Ovary (tissue), 9 donors: ENCODE results near the gene ATP5MG. TPM values are rescaled to one million over a fixed set of nuclear protein-coding genes. Genes with fewer than 3 reads are reported as not detected.
"Not testable (repeated sequence)": the region's sequence is repeated elsewhere in the genome, so short reads cannot be mapped to it uniquely, and the experiment has no call there.

Experiments
- DNase-seq, 5 donors: peaks; one replicate each; pipeline ENCODE4 v3.0.0-alpha.2; 2019 to 2020
- H3K27ac ChIP-seq, 2 donors: fragments of 200-600 bp; one replicate each; pipeline versions ENCODE4 v1.5.1 to v1.8.0; 2019 to 2022
- H3K27me3 ChIP-seq: fragments of 200-600 bp; one replicate; pipeline ENCODE4 v1.8.0; 2022
- H3K36me3 ChIP-seq: fragments of 200-600 bp; sonication (generic); one replicate; pipeline ENCODE4 v1.5.1; 2019
- H3K4me1 ChIP-seq: one replicate; pipeline ENCODE4 v1.8.1; 2013; ENCODE audit warnings: mild to moderate bottlenecking, moderate library complexity; ENCODE audit not compliant: insufficient read depth
- H3K4me3 ChIP-seq: fragments of 200-600 bp; sonication (generic); one replicate; pipeline ENCODE4 v1.5.1; 2017
- H3K9me3 ChIP-seq, 2 donors: fragments of 200-600 bp in 1 of 2; sonication (generic) in 1 of 2; one replicate each; pipeline versions ENCODE4 v1.5.1 to v1.8.1; 2013 to 2019; ENCODE audit warnings: mild to moderate bottlenecking in 1 of 2, moderate library complexity in 1 of 2
- CTCF ChIP-seq, 3 donors: fragments of 450-650 bp in 2 of 3; fragments of 200-600 bp in 1 of 3; IDR thresholded peaks; one replicate each; pipeline versions ENCODE4 v1.5.1 to v1.8.0; 2016 to 2022; ENCODE audit warnings: antibody characterized with exemption in 3 of 3, mild to moderate bottlenecking in 1 of 3
- EP300 ChIP-seq: sonication (generic); formaldehyde crosslinking; IDR thresholded peaks from one replicate; pipeline ENCODE4 v1.6.1; 2017; ENCODE audit warnings: antibody characterized with exemption
- POLR2A ChIP-seq: fragments of 450-650 bp; IDR thresholded peaks from one replicate; pipeline ENCODE4 v1.6.1; 2017; ENCODE audit warnings: antibody characterized with exemption, mild to moderate bottlenecking, moderate library complexity
- WGBS, 3 donors: extraction: QIAGEN DNeasy Blood & Tissue Kit in 1 of 3; methylation state at CpG; one replicate each; pipeline versions ENCODE4 v1.1.5 to v1.1.7; 2013 to 2017; 5-methylcytosine and 5-hydroxymethylcytosine counted together
- intact Hi-C, 4 donors: fragments of 100-400 bp; cut with DNase I; formaldehyde crosslinking; loops; one replicate each; pipeline versions ENCODE4 v1.11.0 to v1.15.1; 2022 to 2023
- polyA plus RNA-seq, 2 donors: library from polyadenylated mRNA; stranded (reverse); fragments of 200-250 nt in 1 of 2; fragments of 350-450 nt in 1 of 2; fragmentation: Illumina TruSeq in 1 of 2; extraction: RNeasy Lipid Tissue Mini Kit (QIAGEN cat#74804) in 1 of 2; gene quantifications; one replicate each; pipeline ENCODE4 v1.2.3, GENCODE V29; 2013 to 2014
- total RNA-seq, 7 donors: library from RNA; depleted of rRNA in 2 of 7; stranded (reverse); fragments of >200 nt in 2 of 7; fragmentation: NEBNext Ultra II Directional in 3 of 7; extraction: Animal tissue kit (Norgen Biotek cat#: 25700) in 3 of 7; gene quantifications; one replicate each; pipeline versions ENCODE4 v1.1.0 to v1.2.4, GENCODE V29; 2016 to 2023
- donor health status: DM: no; HTN: no; CAD: no; lungs with moderate emphysema.
- donor health status: DM: no; HTN: no; CAD: no.
- donor health status: Bipolar disorder and iron deficiency.
- donor health status: DM: yes; HTN: yes; CAD: no.
- donor health status: DM: no; HTN: no; CAD: no.
- donor health status: DM: yes; HTN: yes; CAD: no.

Gene ATP5MG
- total and polyA plus RNA-seq, 9 donors = 70.5 to 450 (median 162) TPM

- intact Hi-C loops = loop anchor here in 1 of 4 donors (10.0 kb wide), 1 partner anchor 96 kb away; no protein-coding TSS in a partner anchor
Measured at GRCh38 chr11:118398791-118399559, 2.4 kb upstream of the ATP5MG start.

GRCh38 chr11:118401880-118402590 lies 629 bp downstream of the ATP5MG start:
- 0 to 1% (median 1%) methylated on average over 22 of the region's 22 CpGs for WGBS, 3 donors
- H3K27me3 ChIP-seq = no peaks in the 10 kb centered on the region
- intact Hi-C loops = loop anchor here in 2 of 4 donors (5.0 to 10.0 kb wide), 3 partner anchors 35 to 85 kb away; partner anchors contain the start of gene KMT2A (in 2 of the 2)
- DNase-seq = no peak
- H3K27ac ChIP-seq = no peak overlapping the region
- peaks cover 9% of the 10 kb centered on the region for H3K4me1 ChIP-seq
- no peaks in the 10 kb centered on the region for H3K36me3 ChIP-seq
- TF ChIP-seq POLR2A = no peak
- TF ChIP-seq EP300 = no peak
- H3K4me3 ChIP-seq = peak overlapping the region; percentile 98
- no peaks in the 10 kb centered on the region for H3K9me3 ChIP-seq

More at GRCh38 chr11:118398791-118399559, 2.4 kb upstream of the ATP5MG start:
- no peak overlapping the region for H3K4me3 ChIP-seq
- no peaks in the 10 kb centered on the region for H3K36me3 ChIP-seq
- WGBS, 3 donors = 52 to 64% (median 57%) methylated on average over 3 of the region's 3 CpGs
- H3K27ac ChIP-seq = no peak overlapping the region
- DNase-seq = no peak
- peaks cover 6% of the 10 kb centered on the region for H3K4me1 ChIP-seq
- H3K9me3 ChIP-seq = no peaks in the 10 kb centered on the region
- no peak for TF ChIP-seq POLR2A
- no peak for TF ChIP-seq CTCF (IDR thresholded peaks at IDR 0.05)
- no peak for TF ChIP-seq EP300
- H3K27me3 ChIP-seq = no peaks in the 10 kb centered on the region

- H3K4me1 ChIP-seq, H3K27ac ChIP-seq, DNase-seq, H3K9me3 ChIP-seq, H3K27me3 ChIP-seq, H3K36me3 ChIP-seq: not testable (repeated sequence)
- intact Hi-C loops = loop anchor here in 2 of 4 donors (5.0 to 10.0 kb wide), 3 partner anchors 35 to 85 kb away; partner anchors contain the start of gene KMT2A (in 2 of the 2)
- peak overlapping the region; percentile 98 for H3K4me3 ChIP-seq
- whole genome bisulfite sequencing, 3 donors = 69 to 74% (median 73%) methylated on average over 7 of the region's 7 CpGs
Measured at GRCh38 chr11:118402594-118402993, 1.2 kb downstream of the ATP5MG start.

GRCh38 chr11:118406599-118407166 lies 5.3 kb downstream of the ATP5MG start:
- no peak for TF ChIP-seq EP300
- no peak for TF ChIP-seq POLR2A
- no peak for TF ChIP-seq CTCF (IDR thresholded peaks at IDR 0.05)
- WGBS, 3 donors = 21 to 42% (median 24%) methylated on average over 7 of the region's 7 CpGs

GRCh38 chr11:118410055-118410745 lies 8.8 kb downstream of the ATP5MG start:
- intact Hi-C loops = no loop called here
- H3K27ac ChIP-seq = no peak overlapping the region
- no peak for TF ChIP-seq EP300
- no peak for TF ChIP-seq CTCF (IDR thresholded peaks at IDR 0.05)
- no peak for TF ChIP-seq POLR2A
- WGBS, 3 donors = 78 to 85% (median 79%) methylated on average over 7 of the region's 7 CpGs
- no peaks in the 10 kb centered on the region for H3K36me3 ChIP-seq
- peaks cover 3% of the 10 kb centered on the region for H3K4me1 ChIP-seq
- no peak overlapping the region for H3K4me3 ChIP-seq
- no peaks in the 10 kb centered on the region for H3K27me3 ChIP-seq
- H3K9me3 ChIP-seq = no peaks in the 10 kb centered on the region
- DNase-seq = no peak

More at GRCh38 chr11:118406599-118407166, 5.3 kb downstream of the ATP5MG start:
- Histone ChIP-seq H3K36me3 (no peaks in the 10 kb centered on the region), H3K4me3 (no peak overlapping the region), H3K27ac (no peak overlapping the region), H3K27me3 (no peaks in the 10 kb centered on the region), H3K9me3 (no peaks in the 10 kb centered on the region), H3K4me1 (peaks cover 7% of the 10 kb centered on the region)
- DNase-seq = no peak
- intact Hi-C loops = loop anchor here in 1 of 4 donors (10.0 kb wide), 1 partner anchor 78 kb away; no protein-coding TSS in a partner anchor
